Hematopoietic multipotent progenitor cell treated with erythropoietin and hydrocortisone succinate and interleukin-3 and kit ligand, for 17 days (in vitro differentiated cells): ENCODE data around the gene FOXP1.
A peak's percentile ranks its signal among the peaks of the same experiment; 100 is the strongest.

Experiments
- DNase-seq: peaks from one replicate; pipeline ENCODE4 v3.0.0-alpha.2; 2015; ENCODE audit warnings: low spot score

Gene FOXP1

DNA sequence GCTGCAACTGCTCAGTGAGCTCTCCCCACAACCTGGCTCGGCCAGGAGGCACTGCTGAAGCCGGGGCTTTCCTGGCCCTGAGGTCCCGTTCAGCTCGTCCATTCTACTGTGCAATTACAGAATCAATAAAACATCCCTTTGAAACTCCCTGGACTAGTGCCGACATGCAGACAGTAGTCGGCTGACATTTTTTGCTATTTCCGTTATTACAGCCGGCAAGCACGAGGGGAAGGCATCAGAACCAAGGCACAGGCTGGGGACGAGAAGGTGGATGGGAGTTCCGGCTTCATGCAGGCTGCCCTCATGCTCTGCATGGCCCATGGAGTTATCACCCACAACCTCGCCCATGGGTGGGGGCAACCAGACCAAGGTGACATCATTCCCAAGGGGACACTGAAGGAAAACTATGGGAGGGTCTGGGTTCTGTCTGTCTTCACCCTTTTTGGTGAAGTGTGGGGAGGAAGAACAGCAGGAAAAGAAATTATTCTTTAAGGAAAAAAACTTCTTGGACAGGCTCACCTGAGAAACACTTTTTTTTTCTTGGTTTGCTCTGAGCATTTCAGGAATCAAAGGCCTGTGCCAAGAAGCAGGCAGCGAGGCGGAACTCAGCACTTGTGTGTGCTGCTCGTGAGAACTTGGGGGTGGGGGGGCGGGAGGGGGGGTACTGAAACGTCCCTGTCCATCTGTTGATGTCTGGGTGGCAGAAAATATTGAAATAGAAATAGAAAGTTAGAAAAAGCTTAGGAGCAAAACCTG lies 154.5 kb downstream of the FOXP1 start:
- no peak for DNase-seq

DNA sequence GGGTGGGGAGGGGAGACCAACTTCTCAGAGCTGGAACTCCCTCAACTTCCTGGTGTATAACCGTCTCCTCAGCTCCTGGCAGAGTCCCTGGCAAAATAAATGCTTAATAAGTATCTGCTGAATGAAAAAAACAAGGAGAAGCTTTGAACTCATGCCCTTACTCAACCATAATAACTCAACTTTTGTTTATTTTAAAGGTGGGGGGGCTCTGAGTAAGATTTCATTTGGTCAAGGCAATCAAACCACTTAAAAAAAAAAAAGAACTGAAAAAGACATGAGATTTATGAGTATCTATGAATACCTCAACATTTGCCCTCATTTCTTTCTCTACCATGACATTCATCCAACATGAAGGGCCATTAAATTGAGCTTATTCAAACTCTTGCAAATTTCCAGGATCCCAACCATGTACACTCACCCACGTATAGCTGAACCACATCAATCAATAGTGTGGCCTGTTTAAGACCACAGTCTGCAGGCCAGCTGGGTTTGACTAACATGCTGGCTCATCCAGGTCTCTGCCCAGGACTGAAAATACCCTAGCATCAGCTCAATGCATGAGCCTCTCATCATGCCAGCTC lies 157.9 kb downstream of the FOXP1 start:
- DNase-seq: no peak

DNA sequence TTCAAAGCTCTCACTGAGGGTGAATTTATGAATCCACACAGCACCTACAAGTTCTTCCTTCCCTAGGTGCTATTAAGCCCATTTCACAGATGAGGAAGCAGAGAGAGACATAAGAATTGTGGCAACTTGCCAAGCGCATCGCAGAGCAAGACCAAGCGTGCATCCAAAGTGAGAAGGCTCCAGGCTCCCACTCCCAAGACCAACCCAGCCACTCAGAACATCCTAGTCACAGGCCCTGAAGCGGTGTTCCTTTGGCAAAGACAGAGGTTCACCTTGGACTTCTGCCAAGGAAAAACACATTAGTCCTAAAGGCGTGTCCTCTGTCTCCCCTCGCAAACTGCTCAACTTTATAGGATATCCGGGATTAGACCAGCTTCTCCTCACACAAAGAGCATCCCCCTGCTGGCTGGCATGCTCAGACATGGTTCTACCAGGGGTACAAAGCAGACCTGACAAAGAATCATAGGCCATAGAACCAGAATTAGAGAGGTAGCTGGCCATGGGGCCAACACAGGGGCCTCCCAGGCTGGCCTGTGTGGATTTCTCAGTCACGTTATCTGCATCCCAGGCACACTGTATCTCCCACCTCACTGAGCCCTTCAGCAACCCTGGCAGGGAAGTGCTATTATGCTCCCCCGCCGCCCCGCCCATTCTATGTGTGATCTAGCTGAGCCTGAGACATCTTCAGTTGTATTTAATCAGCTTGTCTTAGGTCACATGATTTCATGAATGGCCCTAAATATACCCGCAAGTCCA lies 160.2 kb downstream of the FOXP1 start:
- DNase-seq: peak; percentile 58

DNA sequence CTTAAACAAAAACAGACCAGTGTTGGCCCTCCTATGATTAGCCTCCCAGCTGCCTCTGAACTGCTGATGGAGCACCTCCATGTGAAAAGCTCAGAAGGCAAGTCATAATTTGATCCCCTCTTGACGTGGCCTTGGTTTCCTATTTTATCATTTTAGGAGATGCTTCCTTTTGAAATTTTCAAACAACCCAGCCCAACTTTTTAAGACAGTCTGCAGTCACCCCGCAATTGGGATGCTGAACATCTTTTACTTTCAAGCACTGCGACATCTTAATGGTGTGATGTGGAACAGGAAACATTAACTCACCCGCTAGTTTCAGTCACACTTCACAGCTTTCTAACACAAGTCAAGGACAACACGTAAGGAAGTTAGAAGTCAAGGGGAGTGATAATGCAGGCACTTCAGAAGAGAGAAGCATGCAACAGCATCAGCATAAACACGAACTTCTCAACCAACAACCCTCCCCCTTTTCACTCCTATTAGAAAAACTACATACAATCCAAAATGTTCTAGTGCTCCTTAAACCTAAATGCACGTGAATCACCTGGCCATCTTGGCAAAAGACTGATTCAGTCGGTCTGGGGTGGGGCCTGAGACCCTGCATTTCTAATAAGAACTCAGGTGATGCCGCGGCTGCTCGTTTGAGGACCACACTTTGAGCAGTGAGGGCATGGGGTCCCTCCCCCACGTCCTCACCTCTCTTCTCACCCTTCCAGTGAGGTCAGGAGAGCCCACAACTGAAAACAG lies 161.5 kb downstream of the FOXP1 start:
- no peak for DNase-seq

DNA sequence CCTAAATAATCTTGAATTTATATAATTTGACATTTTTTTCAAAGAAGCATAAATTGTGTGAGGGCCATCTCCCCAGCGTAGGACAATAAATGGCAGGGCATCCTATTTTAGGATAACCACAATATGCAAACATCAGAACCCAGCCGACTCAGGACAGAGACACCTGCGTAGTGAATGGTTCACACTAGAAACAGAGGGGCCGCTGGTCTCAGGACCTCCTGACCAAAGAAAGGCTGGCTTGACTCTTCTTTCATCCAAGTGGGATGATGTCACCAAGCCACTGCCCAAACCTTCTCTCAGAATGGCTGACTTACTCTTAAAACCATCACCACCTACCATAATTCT lies 162.1 kb downstream of the FOXP1 start:
- DNase-seq: no peak

DNA sequence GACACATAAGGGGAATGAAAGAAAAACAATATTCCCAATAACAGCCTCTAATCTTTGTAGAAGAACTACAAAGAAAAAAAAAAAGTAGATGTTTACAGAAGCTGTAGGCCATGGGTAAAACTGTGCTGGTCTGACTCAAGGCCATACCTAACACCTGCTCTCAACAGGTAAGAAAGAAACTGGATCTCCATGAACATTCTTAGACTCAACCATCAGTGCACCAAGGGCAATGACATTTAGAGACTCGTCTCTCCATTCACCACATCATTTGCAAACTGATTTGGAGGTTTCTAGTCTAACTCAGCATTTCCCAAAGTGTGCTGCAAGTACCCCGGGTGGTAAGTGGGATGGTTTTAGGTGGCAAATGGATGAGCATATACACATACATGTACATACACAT lies 164.2 kb downstream of the FOXP1 start:
- DNase-seq: no peak

DNA sequence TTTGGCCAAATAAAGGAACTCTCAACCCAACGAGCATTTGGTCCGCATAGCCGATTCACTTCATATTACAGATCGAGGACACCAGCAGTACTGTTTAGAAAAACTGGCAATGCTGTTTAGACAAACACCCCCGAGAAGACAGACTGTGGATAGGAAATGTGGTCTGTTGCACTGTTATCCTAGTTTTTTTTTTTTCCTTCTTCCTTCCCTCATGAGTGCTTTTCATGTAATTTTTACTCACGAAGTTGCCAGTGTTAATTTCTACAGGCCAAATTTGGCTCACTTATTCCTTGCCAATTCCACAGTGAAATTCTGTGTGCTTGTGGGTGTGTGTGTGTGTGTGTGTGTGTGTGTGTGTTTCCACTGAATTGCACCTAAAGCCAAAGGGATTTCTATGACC lies 165.7 kb downstream of the FOXP1 start:
- no peak for DNase-seq

DNA sequence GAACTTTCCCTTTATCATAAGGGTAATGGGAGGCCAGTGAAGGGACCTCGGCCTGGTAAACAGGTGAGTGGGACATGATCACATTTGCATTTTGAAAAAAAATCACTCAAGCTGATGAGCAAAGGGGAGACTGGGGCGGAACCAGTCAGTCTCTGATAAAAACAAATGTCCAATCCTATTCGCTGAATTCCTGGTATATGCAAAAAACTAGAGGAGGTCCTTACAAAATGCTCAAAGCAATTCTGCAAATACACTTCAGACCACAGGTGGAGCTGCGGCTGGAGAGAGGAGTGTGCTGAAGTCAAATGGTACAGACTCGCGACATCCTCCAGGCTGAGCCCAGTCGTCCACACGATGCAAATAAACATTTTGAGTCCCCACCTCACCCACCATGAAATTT lies 166.7 kb downstream of the FOXP1 start:
- DNase-seq: peak; percentile 65

DNA sequence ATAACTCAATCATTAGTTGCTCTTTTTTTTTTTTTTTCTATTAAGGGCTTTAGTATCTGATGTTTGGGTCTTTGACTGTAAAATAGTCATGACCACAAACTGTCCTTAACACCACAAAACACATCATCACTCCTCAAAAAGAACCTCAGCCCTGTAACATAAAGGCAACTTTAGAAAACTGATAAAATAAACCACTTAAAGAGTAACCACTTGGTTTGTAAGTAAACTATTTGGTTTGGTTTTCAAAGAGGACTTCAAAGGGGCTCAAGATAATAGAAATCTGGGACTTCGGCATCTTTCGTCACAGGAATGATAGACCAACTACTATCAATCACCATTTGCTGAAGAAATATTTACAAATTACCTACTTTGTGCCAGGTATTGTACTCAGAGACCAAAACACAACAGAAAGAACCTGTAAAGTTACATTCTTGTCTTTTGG lies 167.8 kb downstream of the FOXP1 start:
- no peak for DNase-seq

DNA sequence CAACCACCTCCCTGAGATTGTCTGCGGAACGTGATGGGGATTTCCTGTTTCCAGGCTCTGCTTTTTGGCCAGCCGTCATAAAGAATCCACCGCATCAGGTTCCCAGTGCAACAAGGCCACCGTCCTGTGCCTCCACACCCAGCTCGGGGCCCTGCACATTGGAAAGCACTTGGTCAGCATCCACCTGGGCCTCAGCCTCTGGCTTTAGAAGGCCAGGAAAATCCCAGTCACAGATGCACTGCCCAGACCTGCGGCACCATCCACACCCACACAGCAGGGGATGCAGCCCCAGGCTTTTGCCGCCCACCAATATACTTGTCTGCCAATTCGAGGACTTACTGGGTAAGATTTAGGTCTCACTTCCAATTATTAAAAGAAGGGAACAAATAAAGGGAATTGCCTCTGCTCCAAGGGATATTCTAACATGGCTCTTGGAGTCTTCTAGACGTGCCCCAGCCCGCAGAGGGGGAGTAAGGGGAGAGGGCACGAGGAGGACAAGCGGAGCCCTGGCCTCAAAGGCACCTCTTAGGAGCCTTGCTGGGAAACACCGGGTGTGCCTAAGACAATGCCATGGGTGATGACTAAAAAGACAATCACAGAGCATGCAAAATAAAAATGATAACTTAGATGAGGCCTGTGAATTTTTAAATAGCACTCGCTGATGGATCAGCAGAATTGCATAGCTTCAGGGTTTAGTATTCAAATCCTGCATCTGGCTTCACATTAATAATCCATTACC lies 169.2 kb downstream of the FOXP1 start:
- no peak for DNase-seq

DNA sequence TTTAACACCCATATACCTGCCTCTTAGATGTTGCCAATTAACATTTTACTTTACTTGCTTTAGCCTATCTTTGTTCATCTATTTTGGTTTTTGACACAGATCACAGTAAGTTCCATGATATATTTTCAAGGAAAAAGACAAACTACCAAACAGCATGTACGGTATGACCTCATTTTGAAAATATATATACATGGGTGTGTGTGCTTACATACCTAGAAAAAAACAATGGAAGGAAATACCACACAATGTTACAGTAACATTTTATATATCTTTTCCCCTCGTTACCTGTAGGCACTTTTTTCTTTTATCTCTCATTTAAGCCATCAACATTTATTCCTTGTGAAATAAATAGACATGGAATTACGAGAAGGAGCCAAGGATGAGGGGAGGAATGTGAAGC lies 170.0 kb downstream of the FOXP1 start:
- no peak for DNase-seq

DNA sequence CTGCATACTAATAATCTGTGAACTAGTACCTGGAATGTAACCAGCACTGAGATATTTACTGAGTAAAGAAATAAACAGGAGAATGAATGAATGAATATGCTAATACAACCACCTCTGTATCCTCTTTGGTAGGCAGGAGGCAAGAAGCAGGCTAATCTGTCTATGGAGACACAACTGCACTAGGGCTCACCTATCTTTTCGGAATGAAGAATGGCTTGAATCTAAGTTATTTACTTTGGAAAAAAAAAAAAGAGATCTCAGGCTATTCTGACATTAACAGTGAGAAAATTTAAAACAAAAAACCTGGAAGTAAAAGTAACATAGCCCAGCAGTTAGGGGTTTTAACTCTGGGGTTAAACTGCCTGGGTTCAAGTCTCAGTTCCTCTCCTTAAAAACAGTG lies 174.2 kb downstream of the FOXP1 start:
- no peak for DNase-seq

DNA sequence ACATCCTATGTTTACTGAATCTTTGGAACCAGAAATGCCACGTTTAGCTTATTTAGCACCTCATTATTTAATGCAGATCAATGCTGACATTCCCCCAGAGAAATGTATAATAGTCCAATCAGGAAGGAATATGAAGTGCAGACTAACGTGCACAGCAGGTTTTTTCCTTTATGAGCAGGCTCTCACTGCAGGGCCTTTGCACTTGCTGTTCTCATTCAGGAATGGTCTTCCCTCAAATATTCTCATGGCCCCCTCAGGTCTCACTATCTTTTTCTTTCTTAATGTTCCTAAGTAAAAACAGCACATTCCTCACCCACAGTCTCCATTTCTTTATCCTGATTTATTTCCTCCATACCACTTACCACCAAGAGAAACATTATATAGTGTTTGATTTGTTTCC lies 174.6 kb downstream of the FOXP1 start:
- DNase-seq: no peak

DNA sequence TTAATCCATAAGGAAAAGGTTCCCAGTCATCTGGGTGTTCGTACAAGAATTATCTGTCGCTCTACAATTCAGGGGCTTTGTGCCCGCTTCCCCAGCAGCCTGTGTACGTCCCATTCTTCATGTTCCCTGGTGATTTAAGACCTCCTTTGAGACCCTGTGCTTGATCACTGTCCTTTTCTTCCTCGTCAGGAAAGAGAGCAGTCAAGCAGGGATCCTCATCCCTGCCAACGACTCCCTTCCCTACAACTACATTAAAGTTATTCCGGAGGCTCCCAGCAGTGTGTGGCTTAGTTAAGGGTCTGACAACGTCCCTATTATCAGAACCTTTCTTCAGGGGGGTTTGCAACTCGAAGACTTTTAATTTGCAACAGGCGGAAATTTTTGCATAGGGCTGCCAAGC lies 175.7 kb downstream of the FOXP1 start:
- DNase-seq: no peak

DNA sequence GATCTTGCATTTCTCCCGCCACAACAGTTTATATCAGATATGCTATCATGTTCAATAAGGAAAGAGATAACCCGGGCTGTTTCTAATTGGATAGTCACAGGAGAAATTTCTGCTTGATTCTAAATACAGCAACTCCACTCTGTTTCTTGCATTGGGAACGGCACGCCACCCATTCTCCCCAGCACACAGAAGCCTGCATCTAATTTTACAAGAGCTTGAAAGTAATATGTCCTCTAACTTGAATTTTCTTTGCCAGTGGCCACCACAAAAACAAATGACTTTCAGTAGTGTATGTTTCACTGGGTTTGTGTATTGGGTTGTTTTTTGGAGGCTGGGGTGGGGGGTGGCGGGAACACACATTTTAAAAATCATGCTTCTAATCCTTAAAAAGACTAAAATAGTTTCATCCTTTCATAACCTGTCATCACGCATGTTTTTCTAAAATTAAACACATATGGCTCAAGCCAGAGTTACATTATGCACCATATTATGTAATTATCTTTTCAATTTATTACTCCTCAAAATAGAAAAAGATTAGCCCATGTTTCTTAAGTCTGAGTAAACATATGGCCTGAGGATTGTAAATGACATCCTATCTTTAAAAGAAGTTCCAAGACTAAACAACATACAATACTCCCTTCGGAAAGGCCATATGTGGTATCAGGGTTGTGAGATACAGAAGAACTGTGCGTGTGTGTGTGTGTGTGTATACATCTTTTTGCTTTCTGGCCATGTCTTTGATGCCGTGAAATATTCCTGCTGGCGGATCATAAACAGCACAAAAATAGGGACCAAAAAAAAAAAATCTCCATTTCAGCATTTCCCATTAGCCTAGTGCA lies 176.3 kb downstream of the FOXP1 start:
- no peak for DNase-seq

DNA sequence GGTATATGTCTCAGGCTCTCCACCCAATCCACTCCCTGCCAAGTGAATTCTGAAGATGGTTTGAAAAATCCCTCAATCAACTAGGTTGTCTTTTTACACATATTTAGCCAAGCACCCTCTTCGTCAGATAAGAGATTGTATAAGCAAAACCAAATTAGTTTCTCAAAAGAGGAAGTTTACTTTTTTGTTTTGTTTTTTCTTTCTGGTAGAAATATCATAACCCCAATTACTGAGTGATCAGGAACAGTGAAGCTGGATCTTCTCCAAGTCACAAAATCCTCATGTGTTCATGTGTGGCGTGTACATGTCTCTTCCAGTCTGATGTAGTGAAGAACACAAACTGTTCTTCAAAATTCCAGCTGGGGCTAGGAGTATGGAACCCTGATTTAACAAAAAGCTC lies 180.6 kb downstream of the FOXP1 start:
- DNase-seq: no peak

DNA sequence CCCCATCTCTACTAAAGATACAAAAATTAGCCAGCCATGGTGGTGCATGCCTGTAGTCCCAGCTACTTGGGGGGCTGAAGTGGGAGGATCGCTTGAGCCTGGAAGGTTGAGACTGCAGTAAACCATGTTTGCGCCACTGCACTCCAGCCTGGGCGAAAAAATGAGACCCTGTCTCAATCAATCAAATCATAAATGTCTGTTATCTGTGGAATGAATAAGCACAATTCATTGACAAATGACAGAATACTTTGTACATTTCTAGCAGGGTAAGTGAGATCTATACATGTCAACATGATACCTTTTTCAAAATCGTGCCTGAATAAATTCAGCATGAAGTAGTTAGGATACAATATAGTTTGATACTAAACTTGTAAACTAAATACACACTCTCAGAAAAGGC lies 181.2 kb downstream of the FOXP1 start:
- no peak for DNase-seq

DNA sequence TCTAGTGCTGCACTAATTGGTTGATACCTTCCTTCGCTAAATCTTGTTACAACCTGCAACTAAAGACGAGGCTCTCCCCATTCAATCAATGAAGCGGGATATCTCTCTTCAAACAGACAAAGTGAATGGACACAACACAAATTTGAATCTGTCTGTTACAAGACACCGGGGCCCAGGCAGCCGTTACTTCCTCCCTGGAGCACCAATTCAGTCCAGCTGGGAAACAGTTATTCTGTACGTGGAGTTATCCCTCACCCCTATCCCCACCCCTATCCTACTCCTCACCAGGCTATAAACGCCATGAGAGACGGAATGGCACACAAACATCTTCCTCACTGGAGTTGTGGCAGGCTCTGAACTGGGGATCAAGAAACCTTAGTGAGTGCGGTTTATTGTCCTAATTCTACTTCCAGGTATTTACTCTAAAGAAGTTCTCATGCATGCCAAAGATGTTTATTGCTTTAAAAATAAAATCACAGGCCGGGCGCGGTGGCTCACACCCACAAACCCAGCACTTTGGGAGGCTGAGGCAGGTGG lies 181.8 kb downstream of the FOXP1 start:
- DNase-seq: no peak

DNA sequence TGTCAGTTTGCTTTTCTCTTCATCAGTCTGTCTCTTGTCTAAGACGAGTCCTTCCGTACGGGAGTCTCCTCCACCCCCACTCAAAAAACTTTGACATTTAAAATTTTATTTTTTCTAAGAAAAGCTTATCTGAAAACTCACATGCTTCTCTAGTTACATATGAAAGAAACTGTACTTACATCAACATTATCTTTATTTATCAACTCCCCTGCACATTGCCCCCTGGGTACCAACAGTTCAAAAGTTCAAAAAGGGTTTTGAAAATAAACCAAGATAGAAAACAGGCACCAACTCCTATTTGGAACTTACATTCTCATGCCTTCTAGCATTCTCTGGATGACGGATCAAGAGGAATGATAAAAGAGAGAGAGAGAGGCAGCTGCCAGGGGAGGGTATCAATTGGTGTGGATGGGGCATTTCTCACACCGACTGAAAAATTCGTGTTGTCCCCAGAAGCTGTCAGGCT lies 182.5 kb downstream of the FOXP1 start:
- DNase-seq: peak; percentile 57

DNA sequence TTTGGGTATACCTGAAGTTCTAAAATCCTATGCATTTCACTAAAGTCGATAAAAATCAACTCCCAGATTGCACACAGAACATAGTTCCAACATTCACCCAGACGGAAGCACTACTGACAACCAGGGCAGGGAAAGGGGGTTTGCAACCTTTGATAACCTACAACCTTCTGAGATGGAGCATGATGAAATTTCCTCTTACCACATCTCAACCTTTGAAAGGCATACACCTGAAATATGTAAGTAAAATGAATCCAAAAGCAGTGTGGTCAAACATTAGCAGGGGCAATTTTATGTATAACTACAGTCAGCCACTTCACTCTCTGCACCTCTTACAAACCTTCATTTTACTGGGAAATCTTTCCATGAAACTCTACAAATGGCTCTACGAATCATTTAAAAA lies 184.1 kb downstream of the FOXP1 start:
- DNase-seq: no peak
